ENCODE data around the gene EZR.
A peak's percentile ranks its signal among the peaks of the same experiment; 100 is the strongest.

Gene EZR

DNA sequence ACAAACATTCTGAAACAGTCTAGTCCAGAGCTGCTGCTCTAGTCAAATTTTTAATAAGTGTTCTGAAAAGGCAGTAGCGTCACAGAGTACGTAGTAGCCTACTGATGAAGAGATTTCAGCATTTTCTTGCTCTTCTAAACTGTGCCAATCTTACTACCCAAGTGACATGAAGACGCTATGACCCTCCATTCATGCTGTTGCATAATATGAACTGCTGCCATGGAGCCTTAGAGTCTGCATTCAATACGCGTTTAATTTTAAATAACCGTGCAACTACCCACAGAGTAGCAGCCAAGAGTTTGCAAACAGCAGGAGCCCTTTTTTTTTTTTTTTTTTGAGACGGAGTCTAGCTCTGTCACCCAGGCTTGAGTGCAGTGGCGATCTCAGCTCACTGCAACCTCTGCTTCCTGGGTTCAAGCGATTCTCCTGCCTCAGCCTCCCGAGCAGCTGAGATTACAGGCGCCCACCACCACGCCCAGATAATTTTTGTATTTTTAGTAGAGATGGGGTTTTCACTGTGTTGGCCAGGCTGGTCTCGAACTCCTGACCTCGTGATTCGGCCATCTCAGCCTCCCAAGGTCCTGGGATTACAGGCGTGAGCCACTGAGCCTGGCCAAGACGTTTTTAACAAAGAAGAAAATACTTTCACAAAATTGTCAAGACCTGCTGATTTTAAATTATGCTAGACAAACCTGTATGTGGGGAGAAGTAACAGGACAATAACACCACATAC, 44.3 kb downstream of the EZR start:
- no peak overlapping the region for H3K4me3 ChIP-seq (replicated peaks; ENCODE audit: low read depth, low read length)
- TF ChIP-seq CTCF (IDR thresholded peaks at IDR 0.05; ENCODE audit: low read length, missing control alignments), result no peak
- DNase-seq (ENCODE audit: low read depth), result no peak

GRCh38 chr6:158773581-158774449, 45.4 kb downstream of the EZR start:
- no peak overlapping the region for H3K4me3 ChIP-seq (replicated peaks; ENCODE audit: low read depth, low read length)
- TF ChIP-seq CTCF (IDR thresholded peaks at IDR 0.05; ENCODE audit: low read length, missing control alignments), result no peak
- DNase-seq (ENCODE audit: low read depth), result no peak

DNA sequence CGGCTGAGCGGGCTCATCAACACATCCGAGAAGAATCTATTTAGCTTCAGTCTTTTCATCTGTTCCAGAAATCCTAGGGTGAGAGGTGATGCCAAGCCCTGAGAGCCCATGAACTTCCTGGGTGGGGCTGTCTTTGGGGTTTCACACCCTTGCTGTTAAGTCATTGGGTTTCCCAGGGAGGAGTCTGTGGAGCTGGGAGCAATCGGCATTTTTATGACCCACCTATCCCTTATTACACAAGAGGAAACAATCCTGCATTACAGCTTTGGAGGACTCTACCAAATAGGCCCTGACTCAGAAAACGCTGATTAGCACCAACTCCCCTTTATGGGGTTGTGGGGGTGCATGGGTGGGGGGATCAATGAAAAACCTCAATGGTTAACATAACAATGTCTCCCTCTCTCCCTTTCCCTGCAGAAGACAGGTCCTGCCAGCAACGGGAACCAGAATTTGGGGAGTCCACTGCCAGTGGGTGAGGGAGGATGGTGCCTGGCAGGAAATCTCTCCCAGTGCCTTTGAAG, 46.3 kb downstream of the EZR start:
- no peak overlapping the region for H3K4me3 ChIP-seq (replicated peaks; ENCODE audit: low read depth, low read length)
- TF ChIP-seq CTCF (IDR thresholded peaks at IDR 0.05; ENCODE audit: low read length, missing control alignments), result no peak
- DNase-seq (ENCODE audit: low read depth), result peak; percentile 49

DNA sequence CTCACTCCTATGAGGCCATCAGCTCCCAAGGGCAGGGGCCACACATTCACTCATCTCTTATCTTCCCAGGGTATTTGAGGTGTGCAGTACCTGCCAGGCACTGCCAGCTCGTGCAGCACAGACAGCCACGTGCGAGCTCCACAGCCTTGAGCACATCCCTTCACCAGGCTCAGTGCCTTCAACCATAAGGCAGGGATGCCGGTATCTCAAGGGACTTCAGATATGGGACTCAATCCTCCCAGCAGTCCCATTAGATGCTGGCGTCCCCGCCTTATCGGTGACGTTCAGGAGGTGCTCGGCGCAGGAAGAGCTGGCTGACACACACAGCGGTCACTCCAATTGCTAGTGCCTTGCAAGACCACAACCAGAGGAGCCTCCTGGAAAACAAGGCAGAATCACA, 47.0 kb downstream of the EZR start:
- no peak overlapping the region for H3K4me3 ChIP-seq (replicated peaks; ENCODE audit: low read depth, low read length)
- DNase-seq (ENCODE audit: low read depth), result no peak
- TF ChIP-seq CTCF (IDR thresholded peaks at IDR 0.05; ENCODE audit: low read length, missing control alignments), result no peak

DNA sequence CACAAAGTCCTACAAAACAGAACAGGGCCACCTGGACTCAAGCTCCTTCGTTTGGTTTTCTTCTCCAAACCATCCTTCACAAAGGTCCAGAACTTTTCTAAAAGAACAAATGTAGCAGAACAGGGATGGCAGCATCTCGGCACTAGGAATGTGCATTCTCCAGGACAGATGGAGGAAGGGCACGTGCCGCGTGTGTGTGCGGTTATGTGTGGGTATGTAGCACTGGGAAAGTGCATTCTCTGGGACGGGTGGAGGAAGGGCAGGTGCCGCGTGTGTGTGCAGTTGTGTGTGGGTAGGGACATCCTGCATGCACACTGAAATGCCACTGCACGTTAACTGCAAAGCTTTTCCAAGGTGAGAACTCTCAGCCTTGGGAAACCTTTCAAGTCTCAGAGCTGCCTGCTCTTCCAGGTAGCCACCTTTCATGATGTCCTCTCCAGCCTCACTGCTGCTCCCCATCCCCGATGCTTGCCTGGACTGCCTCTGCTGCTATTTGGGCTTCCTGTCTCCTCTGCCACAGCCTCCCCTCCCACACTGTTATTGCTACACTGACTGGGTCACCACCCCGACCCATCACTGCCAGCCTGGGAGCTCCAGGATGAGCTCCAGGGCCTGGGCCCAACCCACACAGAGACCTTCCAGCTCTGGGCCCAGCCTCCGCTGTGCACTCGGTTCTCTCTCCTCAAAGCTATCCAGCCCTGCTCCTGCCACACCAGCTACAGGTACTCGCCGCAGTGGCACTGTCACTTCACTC, 47.6 kb downstream of the EZR start:
- DNase-seq (ENCODE audit: low read depth), result no peak
- TF ChIP-seq CTCF (IDR thresholded peaks at IDR 0.05; ENCODE audit: low read length, missing control alignments), result no peak
- no peak overlapping the region for H3K4me3 ChIP-seq (replicated peaks; ENCODE audit: low read depth, low read length)

DNA sequence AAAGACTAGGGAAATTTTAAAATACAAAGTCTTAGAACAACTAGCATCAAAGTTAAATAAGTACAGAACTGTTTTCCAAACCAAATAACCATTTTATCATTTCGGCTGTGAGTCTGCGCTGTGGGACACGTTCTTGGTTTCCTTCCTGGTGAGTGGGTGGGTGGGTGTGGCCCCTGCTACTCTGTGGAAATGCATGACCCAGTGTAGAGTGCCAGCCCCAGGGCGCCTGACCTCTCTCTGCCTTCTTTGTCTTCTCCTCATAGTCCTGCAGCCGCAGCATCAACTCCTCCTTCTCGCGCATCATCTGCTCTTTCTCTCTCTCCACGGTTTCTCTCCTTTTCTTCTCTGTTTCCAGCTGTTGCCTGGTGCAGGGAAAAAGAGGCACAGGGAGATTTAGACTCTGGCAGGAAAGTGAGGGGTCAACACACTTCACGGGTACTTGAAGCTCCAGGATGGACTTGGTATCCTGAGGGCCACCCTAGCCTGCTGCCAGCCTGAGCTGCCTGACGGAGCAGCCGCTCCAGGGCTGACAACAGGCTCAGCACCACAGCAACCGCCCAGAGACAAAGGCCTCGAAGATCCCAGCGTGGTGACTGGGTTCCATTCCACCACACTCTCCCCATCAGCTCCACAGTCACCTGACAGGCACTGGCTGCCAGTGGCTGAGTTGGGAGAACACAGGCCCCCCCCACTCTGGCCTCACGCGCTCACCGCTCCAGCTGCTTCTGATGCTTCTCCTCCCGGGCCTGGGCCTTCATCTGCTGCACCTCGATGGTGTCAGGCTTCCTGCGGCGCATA, 48.4 kb downstream of the EZR start:
- H3K4me3 ChIP-seq (replicated peaks; ENCODE audit: low read depth, low read length), result no peak overlapping the region
- TF ChIP-seq CTCF (IDR thresholded peaks at IDR 0.05; ENCODE audit: low read length, missing control alignments), result no peak
- DNase-seq (ENCODE audit: low read depth), result no peak
